SK-N-SH treated with all-trans-retinoic acid at 6 μM for 48 hours (cell line): ENCODE results near the gene GRK5.

ENCODE experiments used
- ATAC-seq: fragments of 200-7000 bp; cut with Tn5 transposase; 3 replicates; pipeline ENCODE4 v1.9.1; 2020; ENCODE audit warnings: mild to moderate bottlenecking, moderate library complexity
- BACH2 ChIP-seq: fragments of 250-450 bp; sonication (Bioruptor Pico); IDR thresholded peaks from 2 replicates; pipeline ENCODE4 v1.9.0; 2021; ENCODE audit warnings: mild to moderate bottlenecking, borderline replicate concordance
- CREB5 ChIP-seq: fragments of 250-450 bp; sonication (Bioruptor Pico); IDR thresholded peaks from 2 replicates; pipeline ENCODE4 v1.5.1; 2020; ENCODE audit warnings: low read depth, mild to moderate bottlenecking, moderate library complexity
- ESRRG ChIP-seq: fragments of 250-450 bp; sonication (Bioruptor Pico); IDR thresholded peaks from 2 replicates; pipeline ENCODE4 v1.6.1; 2021; ENCODE audit warnings: mild to moderate bottlenecking
- GLIS3 ChIP-seq: fragments of 250-450 bp; sonication (Bioruptor Pico); IDR thresholded peaks from 2 replicates; pipeline ENCODE4 v1.5.0; 2020; ENCODE audit warnings: mild to moderate bottlenecking, moderate library complexity
- OSR1 ChIP-seq: fragments of 250-450 bp; sonication (Bioruptor Pico); IDR thresholded peaks from 2 replicates; pipeline ENCODE4 v1.8.0; 2022; ENCODE audit warnings: moderate library complexity, mild to moderate bottlenecking, inconsistent platforms
- PATZ1 ChIP-seq: fragments of 250-450 bp; sonication (Bioruptor Pico); IDR thresholded peaks from 2 replicates; pipeline ENCODE4 v1.8.0; 2020; ENCODE audit warnings: mild to moderate bottlenecking, moderate library complexity, borderline replicate concordance
- POU6F1 ChIP-seq: fragments of 250-450 bp; sonication (Bioruptor Pico); IDR thresholded peaks from 2 replicates; pipeline ENCODE4 v1.8.0; 2021; ENCODE audit warnings: low read depth, mild to moderate bottlenecking, moderate library complexity, borderline replicate concordance
- PPARA ChIP-seq: fragments of 250-450 bp; sonication (Bioruptor Pico); IDR thresholded peaks from 2 replicates; pipeline ENCODE4 v1.5.0; 2020; ENCODE audit warnings: mild to moderate bottlenecking, borderline replicate concordance
- SNAI2 ChIP-seq: fragments of 250-450 bp; sonication (Bioruptor Pico); IDR thresholded peaks from 2 replicates; pipeline ENCODE4 v1.5.0; 2020; ENCODE audit warnings: mild to moderate bottlenecking, moderate library complexity
- TSHZ2 ChIP-seq: fragments of 250-450 bp; sonication (Bioruptor Pico); IDR thresholded peaks from 2 replicates; pipeline ENCODE4 v1.5.0; 2020; ENCODE audit warnings: mild to moderate bottlenecking, moderate library complexity
- ZC3H10 ChIP-seq: fragments of 250-450 bp; sonication (Bioruptor Pico); IDR thresholded peaks from 2 replicates; pipeline ENCODE4 v1.5.1; 2021; ENCODE audit warnings: mild to moderate bottlenecking, moderate library complexity
- ZFP30 ChIP-seq: fragments of 450-650 bp; formaldehyde crosslinking; IDR thresholded peaks from 2 replicates; pipeline ENCODE4 v1.5.0; 2022; ENCODE audit warnings: mild to moderate bottlenecking, moderate library complexity
- ZNF565 ChIP-seq: fragments of 450-650 bp; formaldehyde crosslinking; conservative IDR thresholded peaks from 2 replicates; pipeline ENCODE4 v1.5.0; 2020; ENCODE audit warnings: low read depth, mild to moderate bottlenecking, moderate library complexity
- ZNF70 ChIP-seq: fragments of 450-650 bp; formaldehyde crosslinking; IDR thresholded peaks from 2 replicates; pipeline ENCODE4 v1.5.0; 2020; ENCODE audit warnings: mild to moderate bottlenecking, moderate library complexity

The GRK5 gene

GRCh38 chr10:119415536-119416503 lies 208.4 kb downstream of the GRK5 start:
- TF ChIP-seq GLIS3 (CRISPR knock-in tag) = no peak
- TF ChIP-seq, all 23 proteins: peak for 0
- ATAC-seq = no peak

- no peak for TF ChIP-seq PPARA (CRISPR knock-in tag)
- no peak for TF ChIP-seq TSHZ2 (CRISPR knock-in tag)
- TF ChIP-seq CREB5 (CRISPR knock-in tag) = no peak
- no peak for TF ChIP-seq POU6F1
- TF ChIP-seq ZFP30 = no peak
- no peak for TF ChIP-seq ZNF565 (CRISPR knock-in tag)
- TF ChIP-seq BACH2 (CRISPR knock-in tag) = no peak
- TF ChIP-seq ZC3H10 (CRISPR knock-in tag) = no peak
- TF ChIP-seq OSR1 = no peak
- TF ChIP-seq PATZ1 (CRISPR knock-in tag) = no peak
- TF ChIP-seq SNAI2 = no peak
- no peak for TF ChIP-seq ZNF70
- no peak for TF ChIP-seq ESRRG
- ATAC-seq = peak; percentile 64
These were observed 209.5 kb downstream of the GRK5 start for GRCh38 chr10:119416855-119417254.

- no peak for ATAC-seq
These were observed 210.5 kb downstream of the GRK5 start for GRCh38 chr10:119417852-119418251.

More at GRCh38 chr10:119417852-119418251, 210.5 kb downstream of the GRK5 start:
- no peak for TF ChIP-seq BACH2 (CRISPR knock-in tag)
- TF ChIP-seq ZC3H10 (CRISPR knock-in tag) = no peak
- no peak for TF ChIP-seq TSHZ2 (CRISPR knock-in tag)
- no peak for TF ChIP-seq CREB5 (CRISPR knock-in tag)
- TF ChIP-seq POU6F1 = no peak
- TF ChIP-seq, all 23 proteins: peak for 0
